Keratinocyte (primary cell): ENCODE results near the gene GATA1. TPM values are rescaled to one million over a fixed set of nuclear protein-coding genes. Genes with fewer than 3 reads are reported as not detected.

Source experiments
- DNase-seq: peaks from one replicate; pipeline ENCODE4 v3.0.0-alpha.2; 2011; ENCODE audit warnings: low read depth, missing footprints, low spot score
- FAIRE-seq: peaks from 2 replicates; lab custom pipeline; 2011; peaks lifted over from hg19 to GRCh38; lab: Jason Lieb, UNC
- H2AFZ ChIP-seq: 2 replicates; pipeline ENCODE4 v1.6.0; 2012; ENCODE audit warnings: low read length, control low read depth, inconsistent platforms; ENCODE audit not compliant: control insufficient read depth
- H3K27ac ChIP-seq: 2 replicates; pipeline ENCODE4 v1.5.1; 2011; ENCODE audit warnings: low read length; ENCODE audit not compliant: control insufficient read depth, insufficient read depth
- H3K27me3 ChIP-seq: 3 replicates; pipeline ENCODE4 v1.6.0; 2011; ENCODE audit warnings: low read length; ENCODE audit not compliant: control insufficient read depth, insufficient read depth; ENCODE audit errors: extremely low read depth
- H3K36me3 ChIP-seq, 2 experiments: 2 replicates in 1 of 2; 3 replicates in 1 of 2; pipeline ENCODE4 v1.5.1; 2011; ENCODE audit warnings: low read length in 2 of 2, mild to moderate bottlenecking in 1 of 2; ENCODE audit not compliant: control insufficient read depth in 2 of 2, insufficient read depth in 2 of 2; ENCODE audit errors: extremely low read depth in 1 of 2
- H3K4me1 ChIP-seq: 3 replicates; pipeline ENCODE4 v1.5.1; 2011; ENCODE audit warnings: low read length; ENCODE audit not compliant: control insufficient read depth, insufficient read depth; ENCODE audit errors: extremely low read depth
- H3K4me2 ChIP-seq: 3 replicates; pipeline ENCODE4 v1.6.0; 2011; ENCODE audit warnings: low read depth, low read length; ENCODE audit not compliant: control insufficient read depth, insufficient read depth; ENCODE audit errors: extremely low read depth
- H3K4me3 ChIP-seq, 3 experiments: fragments of 200-600 bp in 1 of 3; sonication (generic) in 1 of 3; 2 replicates in 2 of 3; 3 replicates in 1 of 3; pipeline ENCODE4 v1.5.1; 2011 to 2016; ENCODE audit warnings: low read length in 3 of 3, mild to moderate bottlenecking in 3 of 3, control low read depth in 2 of 3, inconsistent platforms in 1 of 3, low read depth in 1 of 3, mixed read lengths in 1 of 3, mixed run types in 1 of 3, moderate library complexity in 1 of 3; ENCODE audit not compliant: control insufficient read depth in 2 of 3, insufficient read depth in 2 of 3; ENCODE audit errors: extremely low read depth in 1 of 3
- H3K79me2 ChIP-seq: 2 replicates; pipeline ENCODE4 v1.6.0; 2012; ENCODE audit warnings: low read length; ENCODE audit not compliant: control insufficient read depth, insufficient read depth
- H3K9ac ChIP-seq: 3 replicates; pipeline ENCODE4 v1.6.0; 2011; ENCODE audit warnings: low read length; ENCODE audit not compliant: control insufficient read depth, insufficient read depth; ENCODE audit errors: extremely low read depth
- H3K9me1 ChIP-seq: 3 replicates; pipeline ENCODE4 v1.6.0; 2011; ENCODE audit warnings: low read length; ENCODE audit not compliant: control insufficient read depth, insufficient read depth; ENCODE audit errors: extremely low read depth
- H3K9me3 ChIP-seq: 2 replicates; pipeline ENCODE4 v1.5.1; 2012; ENCODE audit warnings: low read depth, low read length; ENCODE audit not compliant: control insufficient read depth
- H4K20me1 ChIP-seq: 3 replicates; pipeline ENCODE4 v1.6.0; 2011; ENCODE audit warnings: low read length; ENCODE audit not compliant: control insufficient read depth, insufficient read depth; ENCODE audit errors: extremely low read depth
- EZH2 ChIP-seq: IDR thresholded peaks from one replicate; pipeline ENCODE4 v1.6.1; 2012; ENCODE audit warnings: inconsistent platforms, mild to moderate bottlenecking, low read length, moderate library complexity
- dilution Hi-C: fragments of 300-500 bp; cut with MboI; formaldehyde crosslinking; loops from one replicate; pipeline ENCODE4 v1.7.0; 2020; ENCODE audit warnings: low sequenced_read_pairs; ENCODE audit not compliant: extremely low pct_ligation_motif_present
- polyA plus RNA-seq, 5 experiments: library from polyadenylated mRNA; depleted of rRNA in 3 of 5; stranded (reverse) in 3 of 5; stranded (forward) in 1 of 5; unstranded in 1 of 5; fragments of >200 nt; gene quantifications; 1 replicate in 1 of 5; 2 replicates in 3 of 5; 3 replicates in 1 of 5; pipeline versions ENCODE4 v1.2.1 to v1.2.3, GENCODE V29; 2011 to 2012; ENCODE audit warnings: missing spikeins in 2 of 5, low read depth in 1 of 5, low replicate concordance in 1 of 5
- TF ChIP-seq, protein P1 (sequence below), 3 experiments: IDR thresholded peaks in 1 of 3; conservative IDR thresholded peaks in 1 of 3; optimal IDR thresholded peaks in 1 of 3; 2 replicates in 2 of 3; 3 replicates in 1 of 3; pipeline versions ENCODE3 to v1.5.1; 2011; ENCODE audit warnings: low read length in 3 of 3, mild to moderate bottlenecking in 3 of 3, moderate library complexity in 2 of 3, control low read depth in 1 of 3, inconsistent platforms in 1 of 3; ENCODE audit not compliant: insufficient read depth in 2 of 3; ENCODE audit errors: extremely low read depth in 1 of 3

Gene GATA1
- polyA plus RNA-seq, 1 donor (not counting 4 experiments of a cell fraction or from before 2014, with no cell fraction given) = not detected

DNA sequence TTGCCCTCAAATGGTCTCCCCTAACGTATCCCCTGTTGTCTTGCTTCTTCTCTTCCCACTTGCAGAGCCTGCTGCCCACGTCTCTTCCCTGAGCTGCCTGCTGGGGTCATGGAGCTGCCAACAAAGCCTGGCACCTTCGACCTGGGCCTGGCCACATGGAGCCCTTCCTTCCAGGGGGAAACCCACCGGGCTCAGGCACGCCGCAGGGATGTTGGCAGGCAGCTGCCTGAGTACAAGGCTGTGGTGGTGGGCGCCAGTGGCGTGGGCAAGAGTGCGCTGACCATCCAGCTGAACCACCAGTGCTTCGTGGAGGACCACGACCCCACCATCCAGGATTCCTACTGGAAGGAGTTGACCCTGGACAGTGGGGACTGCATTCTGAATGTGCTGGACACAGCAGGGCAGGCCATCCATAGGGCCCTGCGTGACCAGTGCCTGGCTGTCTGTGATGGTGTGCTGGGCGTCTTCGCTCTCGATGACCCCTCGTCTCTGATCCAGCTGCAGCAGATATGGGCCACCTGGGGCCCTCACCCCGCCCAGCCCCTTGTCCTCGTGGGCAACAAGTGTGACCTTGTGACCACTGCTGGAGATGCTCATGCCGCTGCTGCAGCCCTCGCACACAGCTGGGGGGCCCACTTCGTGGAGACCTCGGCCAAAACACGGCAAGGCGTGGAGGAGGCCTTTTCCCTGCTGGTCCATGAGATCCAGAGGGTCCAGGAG lies 42.8 kb downstream of the GATA1 start:
- Histone ChIP-seq H4K20me1 (no peaks in the 10 kb centered on the region), H3K27ac (no peak overlapping the region), H3K9ac (no peak overlapping the region), H3K36me3 (no peaks in the 10 kb centered on the region), H2AFZ (no peak overlapping the region), H3K4me1 (no peaks in the 10 kb centered on the region), H3K79me2 (no peaks in the 10 kb centered on the region), H3K9me1 (no peaks in the 10 kb centered on the region), H3K4me3 (no peak overlapping the region), H3K4me2 (no peak overlapping the region), H3K27me3 (peaks cover 6% of the 10 kb centered on the region), H3K9me3 (no peaks in the 10 kb centered on the region)
- no peak for DNase-seq
- TF ChIP-seq EZH2 = no peak
- TF ChIP-seq, protein P1, sequence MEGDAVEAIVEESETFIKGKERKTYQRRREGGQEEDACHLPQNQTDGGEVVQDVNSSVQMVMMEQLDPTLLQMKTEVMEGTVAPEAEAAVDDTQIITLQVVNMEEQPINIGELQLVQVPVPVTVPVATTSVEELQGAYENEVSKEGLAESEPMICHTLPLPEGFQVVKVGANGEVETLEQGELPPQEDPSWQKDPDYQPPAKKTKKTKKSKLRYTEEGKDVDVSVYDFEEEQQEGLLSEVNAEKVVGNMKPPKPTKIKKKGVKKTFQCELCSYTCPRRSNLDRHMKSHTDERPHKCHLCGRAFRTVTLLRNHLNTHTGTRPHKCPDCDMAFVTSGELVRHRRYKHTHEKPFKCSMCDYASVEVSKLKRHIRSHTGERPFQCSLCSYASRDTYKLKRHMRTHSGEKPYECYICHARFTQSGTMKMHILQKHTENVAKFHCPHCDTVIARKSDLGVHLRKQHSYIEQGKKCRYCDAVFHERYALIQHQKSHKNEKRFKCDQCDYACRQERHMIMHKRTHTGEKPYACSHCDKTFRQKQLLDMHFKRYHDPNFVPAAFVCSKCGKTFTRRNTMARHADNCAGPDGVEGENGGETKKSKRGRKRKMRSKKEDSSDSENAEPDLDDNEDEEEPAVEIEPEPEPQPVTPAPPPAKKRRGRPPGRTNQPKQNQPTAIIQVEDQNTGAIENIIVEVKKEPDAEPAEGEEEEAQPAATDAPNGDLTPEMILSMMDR (optimal IDR thresholded peaks at IDR 0.05 in 1 of 3, IDR thresholded peaks at IDR 0.05 in 1 of 3, conservative IDR thresholded peaks at IDR 0.05 in 1 of 3; ENCODE audit: extremely low read depth in 1 of 3, insufficient read depth in 2 of 3, low read length in 3 of 3) = no peak
- FAIRE-seq = no peak
- dilution Hi-C loops = no loop called here

DNA sequence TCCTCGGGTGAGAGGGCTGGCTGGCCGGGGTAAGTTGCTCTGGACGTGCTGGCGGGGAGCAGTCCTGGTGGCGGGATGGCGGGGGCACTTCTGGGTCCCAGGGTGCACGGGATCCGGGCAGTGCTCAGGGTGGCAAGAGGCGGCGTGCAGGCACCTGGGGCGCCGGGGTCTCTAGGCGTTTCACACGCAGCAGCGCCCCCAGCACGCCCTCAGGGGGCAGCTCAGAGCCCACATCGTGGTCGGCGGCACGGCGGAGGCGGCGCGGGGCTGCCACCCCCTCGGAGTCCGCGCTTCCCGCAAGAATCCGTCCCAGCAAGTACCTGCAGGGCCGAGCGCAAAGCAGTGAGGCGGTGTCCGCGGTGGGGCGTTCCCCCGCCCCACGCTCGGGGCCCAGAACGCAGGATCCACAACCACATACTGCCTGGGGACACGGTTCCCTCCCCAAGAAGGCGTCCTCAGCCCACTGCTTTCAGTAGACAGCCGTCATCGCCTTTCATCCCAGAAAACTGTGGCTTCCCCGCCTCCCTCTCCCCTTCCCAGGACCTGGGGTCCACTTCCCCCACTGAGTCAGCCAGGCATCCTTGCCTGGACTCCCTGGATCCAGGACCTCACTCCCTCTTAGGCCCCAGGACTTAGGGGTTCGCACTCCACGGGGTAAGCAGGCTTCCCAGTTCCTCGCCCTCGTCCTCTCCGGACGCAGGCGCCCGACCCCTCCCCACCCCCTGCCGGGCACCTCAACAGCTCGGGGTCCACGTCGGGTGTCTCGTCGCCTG lies 44.9 kb downstream of the GATA1 start:
- H3K27ac ChIP-seq = no peak overlapping the region
- H3K9me3 ChIP-seq = no peaks in the 10 kb centered on the region
- no peak overlapping the region for H2AFZ ChIP-seq
- no peaks in the 10 kb centered on the region for H3K9me1 ChIP-seq
- no peak overlapping the region for H3K9ac ChIP-seq
- FAIRE-seq = no peak
- no peak for DNase-seq
- no peaks in the 10 kb centered on the region for H3K36me3 ChIP-seq
- H3K4me3 ChIP-seq = no peak overlapping the region
- H3K27me3 ChIP-seq = peaks cover 10% of the 10 kb centered on the region
- H4K20me1 ChIP-seq = no peaks in the 10 kb centered on the region
- dilution Hi-C loops = no loop called here
- TF ChIP-seq EZH2 = no peak
- TF ChIP-seq, protein P1 (optimal IDR thresholded peaks at IDR 0.05 in 1 of 3, IDR thresholded peaks at IDR 0.05 in 1 of 3, conservative IDR thresholded peaks at IDR 0.05 in 1 of 3; ENCODE audit: extremely low read depth in 1 of 3, insufficient read depth in 2 of 3, low read length in 3 of 3) = no peak
- H3K79me2 ChIP-seq = no peaks in the 10 kb centered on the region
- no peak overlapping the region for H3K4me2 ChIP-seq
- no peaks in the 10 kb centered on the region for H3K4me1 ChIP-seq
